NCI-H510A (cell line): ENCODE measurements around the gene LRMDA.
"Not testable (repeated sequence)": the region's sequence is repeated elsewhere in the genome, so short reads cannot be mapped to it uniquely, and the experiment has no call there.

Source experiments
- DNase-seq: peaks from one replicate; lab custom pipeline; 2025; lab: John Stamatoyannopoulos, UW

Gene LRMDA

GRCh38 chr10:76126607-76127527 is 695.4 kb downstream of the LRMDA start:
- no peak for DNase-seq

GRCh38 chr10:76127984-76128589 is 696.7 kb downstream of the LRMDA start:
- DNase-seq, result no peak

GRCh38 chr10:76129213-76129612 is 697.8 kb downstream of the LRMDA start:
- DNase-seq, result no peak

GRCh38 chr10:76130892-76131291 is 699.5 kb downstream of the LRMDA start:
- no peak for DNase-seq

- peak; percentile 74 for DNase-seq
Observed at GRCh38 chr10:76133597-76134255, 702.3 kb downstream of the LRMDA start.

- DNase-seq, result no peak
Observed at GRCh38 chr10:76136961-76137360, 705.5 kb downstream of the LRMDA start.

GRCh38 chr10:76138286-76138685 is 706.9 kb downstream of the LRMDA start:
- no peak for DNase-seq

- no peak for DNase-seq
Observed at GRCh38 chr10:76138906-76139305, 707.5 kb downstream of the LRMDA start.

GRCh38 chr10:76139431-76139830 is 708.0 kb downstream of the LRMDA start:
- no peak for DNase-seq

- no peak for DNase-seq
Observed at GRCh38 chr10:76141376-76141775, 710.0 kb downstream of the LRMDA start.

- not testable (repeated sequence) for DNase-seq
Observed at GRCh38 chr10:76148217-76148616, 716.8 kb downstream of the LRMDA start.

GRCh38 chr10:76149182-76149581 is 717.8 kb downstream of the LRMDA start:
- DNase-seq, result no peak

GRCh38 chr10:76149602-76150138 is 718.2 kb downstream of the LRMDA start:
- DNase-seq, result no peak

GRCh38 chr10:76150139-76150875 is 718.9 kb downstream of the LRMDA start:
- DNase-seq, result no peak

- DNase-seq, result no peak
Observed at GRCh38 chr10:76150876-76151288, 719.5 kb downstream of the LRMDA start.

- DNase-seq, result no peak
Observed at GRCh38 chr10:76152186-76152585, 720.8 kb downstream of the LRMDA start.

GRCh38 chr10:76155961-76156360 is 724.5 kb downstream of the LRMDA start:
- DNase-seq, result no peak

- DNase-seq, result no peak
Observed at GRCh38 chr10:76160446-76161300, 729.2 kb downstream of the LRMDA start.

- no peak for DNase-seq
Observed at GRCh38 chr10:76161301-76161582, 729.8 kb downstream of the LRMDA start.

GRCh38 chr10:76168437-76168836 is 737.0 kb downstream of the LRMDA start:
- DNase-seq, result no peak

- DNase-seq, result no peak
Observed at GRCh38 chr10:76169246-76169645, 737.8 kb downstream of the LRMDA start.
